ENCODE results near the gene SQOR.

SQOR gene

DNA sequence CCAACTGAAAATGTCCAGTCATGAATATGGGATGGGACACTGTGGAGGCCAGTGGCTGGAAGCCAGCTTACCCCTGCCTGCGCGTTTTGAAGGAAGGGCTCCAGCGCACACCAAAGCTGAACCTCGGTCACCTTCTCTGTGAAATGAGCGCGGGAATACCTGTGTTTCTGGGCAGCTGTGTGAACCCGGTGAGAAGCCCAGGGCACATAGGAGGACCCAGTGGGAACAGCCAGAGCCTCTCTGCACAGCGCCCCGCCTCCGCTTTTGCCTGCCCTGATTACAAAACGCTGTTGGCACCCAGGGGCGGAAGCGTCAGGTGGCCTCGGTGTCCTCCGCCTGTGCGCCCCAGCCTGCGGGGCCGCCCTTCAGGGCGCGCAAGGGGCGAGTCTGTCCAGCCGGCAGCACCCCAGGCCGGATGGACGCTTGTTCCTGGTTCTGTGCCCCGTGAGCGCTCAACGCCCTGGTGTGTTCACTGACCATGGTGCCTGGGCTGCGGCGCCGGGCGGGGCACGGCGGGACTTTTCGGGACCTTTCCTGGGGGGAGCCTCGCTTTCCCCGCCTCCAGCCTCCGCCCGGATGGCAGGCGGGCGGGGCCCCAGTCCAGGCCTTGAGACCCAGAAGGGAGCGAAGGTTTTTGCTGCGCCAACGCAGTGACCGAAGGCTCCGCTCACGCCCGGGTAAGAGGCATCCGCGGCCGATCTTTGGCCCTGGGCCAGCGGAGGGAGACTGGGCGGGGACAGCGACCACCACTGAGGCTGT lies at the start of gene SQOR:
Gene SQOR (plus strand): TSS at position 598 of the 759 bp plus-strand sequence. CDS start 23,895 bp downstream, outside the sequence.
- peaks cover 0 to 14% (median 0%) of the 10 kb centered on the region in 11 experiments; a peak in 6 of 22 replicates for H3K27me3 ChIP-seq
- peak within 1 kb of the TSS; percentile 77 to 95 (median 83) for H3K9ac ChIP-seq
- peak within 1 kb of the TSS; percentile 61 to 90 (median 76) for H3K4me3 ChIP-seq
- H3K4me2 ChIP-seq, result peak within 1 kb of the TSS; percentile 83 to 98 (median 95)
- H3K27ac ChIP-seq, result peak within 1 kb of the TSS; percentile 66 to 98 (median 82)
- H3K36me3 ChIP-seq, result peaks cover 0 to 15% (median 0%) of the 10 kb centered on the region in 11 experiments; a peak in 6 of 22 replicates
- peaks cover 29 to 71% (median 59%) of the 10 kb centered on the region in 10 experiments for H3K4me1 ChIP-seq
- H4K20me1 ChIP-seq, result no peaks in the 10 kb centered on the region
- H3K9me3 ChIP-seq (replicated peaks in 1 of 11), result peaks cover 0 to 15% (median 0%) of the 10 kb centered on the region in 11 experiments; a peak in 7 of 22 replicates
- TF ChIP-seq Cebpa-rat (IDR thresholded peaks at IDR 0.05), result no peak

DNA sequence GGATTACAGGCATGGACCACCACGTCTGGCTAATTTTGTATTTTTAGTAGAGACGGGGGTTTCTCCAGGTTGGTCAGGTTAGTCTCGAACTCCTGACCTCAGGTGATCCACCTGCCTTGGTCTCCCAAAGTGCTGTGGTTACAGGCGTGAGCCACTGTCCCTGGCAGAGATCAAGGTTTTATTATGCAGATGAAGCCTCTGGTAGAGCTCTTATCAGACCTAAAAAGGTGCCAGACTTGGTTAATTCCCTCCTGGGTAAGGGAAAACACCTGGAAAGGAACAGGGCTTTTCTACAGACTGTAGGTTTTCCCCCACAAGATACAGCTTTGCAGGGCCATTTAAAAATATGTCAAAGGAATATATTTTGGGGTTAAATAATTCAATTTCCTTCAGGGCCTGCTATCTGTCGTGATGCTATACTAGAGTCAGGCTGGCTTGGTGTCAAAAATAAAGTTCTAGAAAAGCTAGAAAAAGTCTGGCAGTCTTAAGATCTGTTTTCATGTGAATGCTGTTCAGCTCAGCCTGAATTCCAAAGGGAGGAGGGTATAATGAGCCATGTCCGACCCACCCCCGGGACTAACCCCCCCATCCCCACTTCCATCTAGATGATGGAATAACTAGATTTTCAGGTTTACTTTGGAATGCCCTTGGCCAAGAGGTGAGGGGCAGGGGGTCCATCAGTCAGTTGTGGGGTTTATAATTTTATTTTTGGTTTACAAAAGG lies 49.6 kb upstream of the SQOR start:
- Histone ChIP-seq H3K9ac (peak overlapping the region in 2 of 11 experiments; percentile 96 to 98; a peak in 3 of 22 replicates), H3K4me3 (peak overlapping the region in 1 of 10 experiments; percentile 71; a peak in 1 of 20 replicates), H3K4me1 (peaks cover 28 to 49% (median 33%) of the 10 kb centered on the region in 10 experiments), H3K27me3 (no peaks in the 10 kb centered on the region), H3K9me3 (replicated peaks in 1 of 11) (no peaks in the 10 kb centered on the region), H3K4me2 (peak overlapping the region; percentile 82 to 99 (median 92); a peak in 20 of 22 replicates), H4K20me1 (peaks cover 0 to 15% (median 8%) of the 10 kb centered on the region in 11 experiments; a peak in 11 of 22 replicates), H3K36me3 (no peaks in the 10 kb centered on the region; a peak in 1 of 22 replicates), H3K27ac (peak overlapping the region in 3 of 11 experiments; percentile 97 to 99 (median 99); a peak in 5 of 22 replicates)
- TF ChIP-seq Cebpa-rat (IDR thresholded peaks at IDR 0.05), result no peak

DNA sequence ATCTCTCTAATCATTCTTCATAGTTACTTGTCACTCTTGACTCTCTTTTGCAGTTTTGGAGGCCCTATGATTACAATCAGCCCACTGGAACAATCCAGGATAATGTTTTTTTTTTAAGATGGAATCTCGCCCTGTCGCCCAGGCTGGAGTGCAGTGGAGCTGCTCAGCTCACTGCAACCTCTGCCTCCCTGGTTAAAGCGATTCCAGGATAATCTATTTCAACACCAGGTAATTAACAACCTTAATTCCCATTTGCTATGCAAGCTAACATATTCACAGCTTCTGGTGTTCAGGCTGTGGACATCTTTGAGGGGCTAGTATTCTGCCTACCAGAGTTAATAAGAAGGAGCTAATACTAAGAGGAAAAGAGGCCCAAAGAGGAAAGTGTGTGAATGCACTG lies 48.7 kb upstream of the SQOR start:
- no peak for TF ChIP-seq Cebpa-rat (IDR thresholded peaks at IDR 0.05)
- Histone ChIP-seq H3K9me3 (replicated peaks in 1 of 11) (no peaks in the 10 kb centered on the region), H4K20me1 (peaks cover 0 to 15% (median 9%) of the 10 kb centered on the region in 11 experiments; a peak in 12 of 22 replicates), H3K36me3 (peaks cover 0 to 3% (median 0%) of the 10 kb centered on the region in 11 experiments; a peak in 2 of 22 replicates), H3K4me2 (peak overlapping the region; percentile 82 to 99 (median 92)), H3K4me1 (peaks cover 28 to 58% (median 41%) of the 10 kb centered on the region in 10 experiments), H3K27ac (peak overlapping the region; percentile 95 to 99 (median 97)), H3K27me3 (no peaks in the 10 kb centered on the region), H3K9ac (peak overlapping the region; percentile 89 to 98 (median 96)), H3K4me3 (peak overlapping the region; percentile 71 to 94 (median 80))

DNA sequence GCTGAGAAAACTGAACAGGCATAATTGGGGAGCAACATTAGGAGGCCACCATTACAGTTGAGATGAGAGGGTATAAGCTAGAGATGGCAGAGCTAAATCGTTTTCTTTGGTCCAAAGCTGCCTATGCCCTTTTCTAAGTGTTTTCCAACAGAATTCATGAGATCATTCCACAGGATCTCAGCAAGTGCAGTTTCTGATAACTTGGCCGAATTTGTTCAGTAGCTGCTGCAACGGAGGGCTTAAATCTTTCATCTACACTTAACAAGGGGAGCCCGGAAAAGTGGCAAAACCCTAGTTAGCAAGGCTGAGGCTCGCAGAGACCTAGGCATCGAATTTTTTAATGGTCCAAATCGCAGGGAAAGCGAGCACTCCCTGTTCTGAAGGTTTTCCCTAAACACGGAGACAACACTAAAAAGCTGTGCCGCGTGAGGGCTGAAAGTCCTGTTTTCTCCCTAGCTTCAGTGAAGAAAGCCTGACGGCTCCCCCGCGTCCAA lies 48.2 kb upstream of the SQOR start:
- Histone ChIP-seq H3K4me3 (peak overlapping the region; percentile 71 to 94 (median 80)), H4K20me1 (peaks cover 4 to 16% (median 9%) of the 10 kb centered on the region in 11 experiments; a peak in 14 of 22 replicates), H3K9me3 (replicated peaks in 1 of 11) (peaks cover 0 to 4% (median 0%) of the 10 kb centered on the region in 11 experiments; a peak in 1 of 22 replicates), H3K4me1 (peaks cover 31 to 63% (median 45%) of the 10 kb centered on the region in 10 experiments), H3K27me3 (no peaks in the 10 kb centered on the region), H3K4me2 (peak overlapping the region; percentile 82 to 99 (median 92)), H3K9ac (peak overlapping the region; percentile 89 to 98 (median 96)), H3K27ac (peak overlapping the region; percentile 95 to 99 (median 97)), H3K36me3 (peaks cover under 1 to 8% (median 5%) of the 10 kb centered on the region in 11 experiments; a peak in 20 of 22 replicates)
- TF ChIP-seq Cebpa-rat (IDR thresholded peaks at IDR 0.05), result no peak

DNA sequence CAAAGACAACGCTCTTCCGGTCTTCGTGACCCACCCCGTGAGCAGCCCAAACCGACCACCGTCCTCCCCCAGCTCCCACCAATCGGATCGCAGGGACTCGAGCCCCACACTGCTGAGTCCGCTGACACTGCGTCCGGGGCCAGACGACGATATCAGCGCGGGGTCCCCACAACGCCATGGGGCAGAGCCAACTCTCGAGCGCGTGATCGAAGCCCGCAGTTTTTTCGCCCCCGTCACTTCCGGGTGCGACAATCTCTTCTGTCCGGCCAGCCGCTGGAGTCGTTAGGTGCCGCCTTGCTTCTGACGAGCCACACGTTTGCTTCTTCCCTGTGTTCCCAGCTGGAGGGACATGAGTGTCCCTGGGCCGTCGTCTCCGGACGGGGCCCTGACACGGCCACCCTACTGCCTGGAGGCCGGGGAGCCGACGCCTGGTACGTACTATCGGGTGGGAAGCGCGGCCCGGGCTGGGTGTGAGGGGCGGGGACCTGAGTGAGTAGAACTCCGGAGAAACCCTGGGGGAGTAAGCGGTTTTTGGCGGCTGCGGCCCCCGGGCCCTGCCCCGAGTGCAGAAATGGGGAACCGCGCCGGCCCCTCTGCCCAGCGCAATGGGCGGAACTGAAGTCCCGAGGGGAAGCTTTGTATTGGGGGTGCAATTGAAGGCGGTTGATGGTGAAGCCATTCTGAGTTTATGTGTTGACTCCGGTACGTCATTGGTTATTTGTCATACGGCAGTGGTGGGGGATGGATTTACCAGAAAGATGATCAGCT lies 47.5 kb upstream of the SQOR start, which contains the start of gene BLOC1S6:
Gene BLOC1S6 (plus strand): TSS at position 285 of the 768 bp plus-strand sequence. CDS start 65 bp downstream, at position 350.
- no peak for TF ChIP-seq Cebpa-rat (IDR thresholded peaks at IDR 0.05)
- Histone ChIP-seq H3K4me2 (peak within 1 kb of the TSS; percentile 82 to 99 (median 94)), H3K9ac (peak within 1 kb of the TSS; percentile 89 to 98 (median 96)), H4K20me1 (peaks cover 4 to 21% (median 11%) of the 10 kb centered on the region in 11 experiments; a peak in 14 of 22 replicates), H3K9me3 (replicated peaks in 1 of 11) (peaks cover 0 to 8% (median 0%) of the 10 kb centered on the region in 11 experiments; a peak in 2 of 22 replicates), H3K27me3 (no peaks in the 10 kb centered on the region), H3K4me3 (peak within 1 kb of the TSS; percentile 71 to 94 (median 80)), H3K36me3 (peaks cover 6 to 14% (median 11%) of the 10 kb centered on the region in 11 experiments; a peak in 21 of 22 replicates), H3K27ac (peak within 1 kb of the TSS; percentile 95 to 99 (median 97)), H3K4me1 (peaks cover 34 to 66% (median 45%) of the 10 kb centered on the region in 10 experiments)

DNA sequence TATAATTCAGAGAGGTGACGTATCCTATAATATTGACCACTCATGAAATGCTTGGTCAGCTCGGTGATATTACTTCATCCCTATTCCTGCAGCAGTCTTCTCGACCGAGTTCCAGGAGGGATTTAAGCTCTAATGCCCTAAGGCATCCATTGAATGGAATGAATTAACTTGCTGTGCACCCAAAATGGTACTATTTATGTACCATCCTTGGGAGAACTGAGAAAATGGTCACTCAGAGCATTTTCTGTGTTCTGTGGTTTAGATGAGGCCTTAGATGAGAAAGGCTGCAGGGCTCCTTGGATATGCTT lies 47.0 kb upstream of the SQOR start:
- Histone ChIP-seq H3K4me1 (peaks cover 34 to 67% (median 45%) of the 10 kb centered on the region in 10 experiments), H3K27ac (peak overlapping the region; percentile 95 to 99 (median 97)), H3K9me3 (replicated peaks in 1 of 11) (peaks cover 0 to 9% (median 0%) of the 10 kb centered on the region in 11 experiments; a peak in 4 of 22 replicates), H3K4me2 (peak overlapping the region; percentile 82 to 99 (median 94)), H4K20me1 (peaks cover 6 to 25% (median 12%) of the 10 kb centered on the region in 11 experiments; a peak in 14 of 22 replicates), H3K9ac (peak overlapping the region; percentile 89 to 98 (median 96)), H3K27me3 (no peaks in the 10 kb centered on the region), H3K4me3 (peak overlapping the region; percentile 71 to 94 (median 80)), H3K36me3 (peaks cover 12 to 20% (median 17%) of the 10 kb centered on the region in 11 experiments; a peak in 21 of 22 replicates)
- no peak for TF ChIP-seq Cebpa-rat (IDR thresholded peaks at IDR 0.05)

DNA sequence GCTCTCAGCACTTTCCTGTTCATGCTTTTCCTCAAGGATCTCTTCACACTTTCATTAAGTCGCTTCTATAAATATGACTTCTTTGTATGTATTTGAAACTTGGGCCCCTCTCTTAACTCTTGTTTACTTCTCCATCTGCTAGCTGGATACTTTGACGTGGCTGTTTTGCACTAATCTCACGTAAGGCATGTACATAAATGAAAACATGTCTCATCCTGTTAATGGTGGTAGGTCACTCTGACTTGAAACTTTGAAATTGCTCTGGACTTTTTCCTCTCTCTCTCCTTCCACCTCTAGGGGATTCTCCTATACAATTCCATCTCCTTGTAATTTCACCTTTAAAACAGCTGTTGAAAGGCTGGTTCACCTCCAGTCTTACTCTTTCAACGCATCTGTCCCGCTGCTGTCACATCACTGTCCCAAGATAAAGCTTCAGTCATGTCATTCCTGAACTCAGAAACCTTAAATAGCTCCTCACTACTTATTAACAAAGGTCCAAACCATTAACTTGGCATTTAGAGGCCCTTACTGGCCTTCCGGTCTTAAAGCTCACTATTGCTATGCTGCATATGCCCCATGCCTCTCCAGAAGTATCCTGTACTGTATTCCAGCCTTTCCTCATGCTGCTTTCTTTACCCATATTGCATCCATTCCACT lies 46.5 kb upstream of the SQOR start:
- no peak for TF ChIP-seq Cebpa-rat (IDR thresholded peaks at IDR 0.05)
- Histone ChIP-seq H3K36me3 (peaks cover 17 to 25% (median 22%) of the 10 kb centered on the region in 11 experiments; a peak in 21 of 22 replicates), H4K20me1 (peaks cover 6 to 30% (median 14%) of the 10 kb centered on the region in 11 experiments; a peak in 14 of 22 replicates), H3K27ac (peak overlapping the region; percentile 95 to 99 (median 97)), H3K9ac (peak overlapping the region; percentile 89 to 98 (median 96)), H3K4me1 (peaks cover 34 to 67% (median 45%) of the 10 kb centered on the region in 10 experiments), H3K9me3 (replicated peaks in 1 of 11) (peaks cover 0 to 14% (median 0%) of the 10 kb centered on the region in 11 experiments; a peak in 5 of 22 replicates), H3K27me3 (no peaks in the 10 kb centered on the region), H3K4me3 (peak overlapping the region; percentile 71 to 94 (median 80)), H3K4me2 (peak overlapping the region; percentile 82 to 99 (median 94))

Data from BLaER1 treated with 17β-estradiol and CSF1 and Interleukin-3, amounts not matched to agents 10 nM and 100 nM (cell line).